Measurements from ENCODE around the gene LZTS3. TPM values are rescaled to one million over a fixed set of nuclear protein-coding genes. Genes with fewer than 3 reads are reported as not detected.

Gene LZTS3
- total and polyA plus RNA-seq, 10 of the 15 experiments (the other 5 are each of a cell fraction or from before 2014, with no cell fraction given): 0.03 to 0.90 (median 0.22) TPM

GRCh38 chr20:3204124-3204794 is 30.9 kb upstream of the LZTS3 start, which contains the start of gene DDRGK1:
DDRGK1 (minus strand) TSS chr20:3204682; CDS start chr20:3204627, 55 bp downstream.
- peak; percentile 90 for ATAC-seq
- under 1% methylated on average over 48 of the region's 48 CpGs for WGBS (ENCODE audit: insufficient coverage, insufficient replicate concordance, low lambda C conversion rate, missing lambda C conversion rate)
- peak; percentile 84 for FAIRE-seq
- Histone ChIP-seq H3K4me1 (ENCODE audit: control insufficient read depth, insufficient read depth, low read length) (peaks cover 4% of the 10 kb centered on the region), H3K27ac (ENCODE audit: control insufficient read depth, insufficient read depth) (peak within 1 kb of the TSS; percentile 90), H3K27me3 (replicated peaks in 1 of 2; ENCODE audit: control insufficient read depth in 2 of 2, insufficient read depth in 2 of 2, low read length in 1 of 2) (no peaks in the 10 kb centered on the region), H3K79me2 (ENCODE audit: control insufficient read depth, insufficient read depth, low read length) (peaks cover 30% of the 10 kb centered on the region), H2AFZ (ENCODE audit: control insufficient read depth, low read depth, low read length) (peak within 1 kb of the TSS; percentile 99), H3K9ac (ENCODE audit: control insufficient read depth, insufficient read depth, low read length) (peak within 1 kb of the TSS; percentile 94), H4K20me1 (ENCODE audit: control insufficient read depth, insufficient read depth) (no peaks in the 10 kb centered on the region), H3K4me2 (ENCODE audit: control insufficient read depth, insufficient read depth) (peak within 1 kb of the TSS; percentile 89), H3K4me3 (peak within 1 kb of the TSS; percentile 89), H3K36me3 (ENCODE audit: control insufficient read depth in 2 of 2, insufficient read depth in 2 of 2, low read length in 1 of 2) (peaks cover 5 to 8% of the 10 kb centered on the region in 2 experiments; a peak in 3 of 4 replicates), H3K9me3 (replicated peaks; ENCODE audit: control insufficient read depth, insufficient read depth, low read length) (no peaks in the 10 kb centered on the region)
- intact Hi-C loops (cut with micrococcal nuclease; ENCODE audit: unreplicated experiment): loop anchor here (10.0 kb wide), 1 partner anchor 159 kb away; the partner anchor contains the start of genes GNRH2 and MRPS26
- ChIA-PET RAD21 (ENCODE audit: unreplicated experiment) (no interaction called here), SMC1A (ENCODE audit: uncharacterized antibody, unreplicated experiment) (interaction anchor here (0.6 kb wide), 1 partner anchor 15 kb away, joined by 4 read pairs; no protein-coding TSS in a partner anchor), POLR2A (interaction anchor here (0.7 to 1.4 kb wide), 2 partner anchors 47 to 290 kb away, joined by 3 to 7 read pairs; no protein-coding TSS in a partner anchor), CTCF (interaction anchor here (0.7 to 1.6 kb wide), 4 partner anchors 15 to 278 kb away, joined by 3 to 7 read pairs (median 5); no protein-coding TSS in a partner anchor)
- no TSS peak for BruUV-seq (replicated peaks)
- in situ Hi-C loops (cut with MboI): no loop called here
- DNase-seq (ENCODE audit: low read depth, low spot score): peak; percentile 65
- TF ChIP-seq NR2C1 (IDR thresholded peaks at IDR 0.05) (no peak), STAT1 (conservative IDR thresholded peaks at IDR 0.05) (no peak), TAF1 (IDR thresholded peaks at IDR 0.05; ENCODE audit: borderline replicate concordance, low read depth, low read length) (peak; percentile 39; the same call in 1 of the 2 replicates), MLLT1 (IDR thresholded peaks at IDR 0.05) (no peak), YBX1 (IDR thresholded peaks at IDR 0.05) (no peak), SIX5 (IDR thresholded peaks at IDR 0.05; ENCODE audit: low read depth, low read length, severe bottlenecking) (no peak), TCF3 (IDR thresholded peaks at IDR 0.05; ENCODE audit: borderline replicate concordance, insufficient read depth, low read depth, low read length) (0 out of 2 replicates have a peak, but pooled peaks have one; percentile 21), E4F1 (IDR thresholded peaks at IDR 0.05; ENCODE audit: borderline replicate concordance, partially characterized antibody) (no peak), BMI1 (IDR thresholded peaks at IDR 0.05; ENCODE audit: borderline replicate concordance) (no peak), ZBED1 (IDR thresholded peaks at IDR 0.05; ENCODE audit: borderline replicate concordance) (no peak), DPF2 (IDR thresholded peaks at IDR 0.05) (no peak), BRCA1 (IDR thresholded peaks at IDR 0.05; ENCODE audit: low read depth, low read length) (no peak), POLR2A (IDR thresholded peaks at IDR 0.05; ENCODE audit: low read depth, low read length) (peak; percentile 87), EED (IDR thresholded peaks at IDR 0.05; ENCODE audit: low read depth) (no peak), SREBF1 (IDR thresholded peaks at IDR 0.05; ENCODE audit: low read length) (no peak), KLF5 (IDR thresholded peaks at IDR 0.05; ENCODE audit: partially characterized antibody) (peak; percentile 85), RB1 (IDR thresholded peaks at IDR 0.05; ENCODE audit: borderline replicate concordance) (no peak; the same call in 1 of the 2 replicates), NR2C2 (IDR thresholded peaks at IDR 0.05; ENCODE audit: borderline replicate concordance, control insufficient read depth, insufficient read length, low read depth) (no peak), CBX5 (IDR thresholded peaks at IDR 0.05; ENCODE audit: low read depth) (no peak), PKNOX1 (IDR thresholded peaks at IDR 0.05) (no peak), ZNF217 (IDR thresholded peaks at IDR 0.05) (no peak), RAD51 (IDR thresholded peaks at IDR 0.05) (no peak)
